Raji (cell line): ENCODE data around the gene DTL.

Source experiments
- POLR2A ChIP-seq: IDR thresholded peaks from 2 replicates; pipeline ENCODE4 v1.6.1; 2011; ENCODE audit warnings: low read depth, low read length, control low read depth; ENCODE audit not compliant: insufficient read depth

Gene DTL

GRCh38 chr1:212024469-212025149 lies 10.9 kb upstream of the DTL start:
- TF ChIP-seq POLR2A, result no peak

GRCh38 chr1:212030936-212031528 lies 4.5 kb upstream of the DTL start:
- no peak for TF ChIP-seq POLR2A

GRCh38 chr1:212034516-212035122 lies 929 bp upstream of the DTL start:
- TF ChIP-seq POLR2A, result no peak

- no peak for TF ChIP-seq POLR2A
Measured at GRCh38 chr1:212035835-212036605, 472 bp downstream of the DTL start.

GRCh38 chr1:212037900-212038299 lies 2.4 kb downstream of the DTL start:
- TF ChIP-seq POLR2A, result no peak

- TF ChIP-seq POLR2A, result no peak
Measured at GRCh38 chr1:212039622-212040021, 4.1 kb downstream of the DTL start.

GRCh38 chr1:212040629-212041412 lies 5.3 kb downstream of the DTL start:
- no peak for TF ChIP-seq POLR2A

- no peak for TF ChIP-seq POLR2A
Measured at GRCh38 chr1:212042436-212042835, 6.9 kb downstream of the DTL start.

- TF ChIP-seq POLR2A, result no peak
Measured at GRCh38 chr1:212044851-212045250, 9.3 kb downstream of the DTL start.

- TF ChIP-seq POLR2A, result no peak
Measured at GRCh38 chr1:212045981-212046380, 10.4 kb downstream of the DTL start.

GRCh38 chr1:212053993-212054392 lies 18.4 kb downstream of the DTL start:
- no peak for TF ChIP-seq POLR2A

- no peak for TF ChIP-seq POLR2A
Measured at GRCh38 chr1:212055333-212055732, 19.8 kb downstream of the DTL start.

- TF ChIP-seq POLR2A, result no peak
Measured at GRCh38 chr1:212060632-212061472, 25.3 kb downstream of the DTL start.

GRCh38 chr1:212062832-212063438 lies 27.4 kb downstream of the DTL start:
- no peak for TF ChIP-seq POLR2A
